GM12878 (cell line): ENCODE data around the gene HVCN1. TPM values are rescaled to one million over a fixed set of nuclear protein-coding genes. Genes with fewer than 3 reads are reported as not detected.

Experiments
- BCL11A ChIP-seq: IDR thresholded peaks from 2 replicates; pipeline ENCODE4 v1.6.1; 2011; ENCODE audit warnings: low read depth, low read length
- ZNF217 ChIP-seq: fragments of 450-650 bp; IDR thresholded peaks from 2 replicates; pipeline ENCODE4 v1.6.1; 2017; ENCODE audit warnings: antibody characterized with exemption, mild to moderate bottlenecking
- polyA plus RNA-seq, 11 experiments: library from polyadenylated mRNA; depleted of rRNA in 4 of 11; unstranded in 6 of 11; stranded (reverse) in 5 of 11; fragments of >200 nt; fragmentation: Nextera tagmentation in 4 of 11; fragmentation: Illumina TruSeq in 1 of 11; extraction: Ambion mirVana in 4 of 11; extraction: Trizol in 1 of 11; gene quantifications; 1 replicate in 1 of 11; 2 replicates in 10 of 11; pipeline versions ENCODE4 v1.2.1 to v1.2.3, GENCODE V29; 2011 to 2016; ENCODE audit warnings: inconsistent platforms in 2 of 11, missing spikeins in 2 of 11, low read depth in 1 of 11
- total RNA-seq, 4 experiments: library from RNA; depleted of rRNA in 3 of 4; stranded (reverse); fragments of >200 nt in 3 of 4; fragmentation: Illumina TruSeq in 1 of 4; extraction: Trizol in 1 of 4; gene quantifications; 2 replicates each; pipeline versions ENCODE4 v1.2.1 to v1.2.3, GENCODE V29; 2013 to 2021
- TF ChIP-seq, protein P1 (sequence below): IDR thresholded peaks from 2 replicates; pipeline ENCODE4 v1.6.1; 2012; ENCODE audit warnings: improper control_type of control experiment, low read depth, low read length; ENCODE audit not compliant: insufficient replicate concordance
- TF ChIP-seq, protein P2 (sequence below): fragments of 450-650 bp; IDR thresholded peaks from 2 replicates; pipeline ENCODE4 v1.6.1; 2018; ENCODE audit warnings: mild to moderate bottlenecking, low read depth, moderate library complexity; ENCODE audit not compliant: partially characterized antibody

Gene HVCN1
- total and polyA plus RNA-seq, 10 of the 15 experiments (the other 5 are each of a cell fraction or from before 2014, with no cell fraction given), result 27.8 to 181 (median 103) TPM

- TF ChIP-seq, protein P1, sequence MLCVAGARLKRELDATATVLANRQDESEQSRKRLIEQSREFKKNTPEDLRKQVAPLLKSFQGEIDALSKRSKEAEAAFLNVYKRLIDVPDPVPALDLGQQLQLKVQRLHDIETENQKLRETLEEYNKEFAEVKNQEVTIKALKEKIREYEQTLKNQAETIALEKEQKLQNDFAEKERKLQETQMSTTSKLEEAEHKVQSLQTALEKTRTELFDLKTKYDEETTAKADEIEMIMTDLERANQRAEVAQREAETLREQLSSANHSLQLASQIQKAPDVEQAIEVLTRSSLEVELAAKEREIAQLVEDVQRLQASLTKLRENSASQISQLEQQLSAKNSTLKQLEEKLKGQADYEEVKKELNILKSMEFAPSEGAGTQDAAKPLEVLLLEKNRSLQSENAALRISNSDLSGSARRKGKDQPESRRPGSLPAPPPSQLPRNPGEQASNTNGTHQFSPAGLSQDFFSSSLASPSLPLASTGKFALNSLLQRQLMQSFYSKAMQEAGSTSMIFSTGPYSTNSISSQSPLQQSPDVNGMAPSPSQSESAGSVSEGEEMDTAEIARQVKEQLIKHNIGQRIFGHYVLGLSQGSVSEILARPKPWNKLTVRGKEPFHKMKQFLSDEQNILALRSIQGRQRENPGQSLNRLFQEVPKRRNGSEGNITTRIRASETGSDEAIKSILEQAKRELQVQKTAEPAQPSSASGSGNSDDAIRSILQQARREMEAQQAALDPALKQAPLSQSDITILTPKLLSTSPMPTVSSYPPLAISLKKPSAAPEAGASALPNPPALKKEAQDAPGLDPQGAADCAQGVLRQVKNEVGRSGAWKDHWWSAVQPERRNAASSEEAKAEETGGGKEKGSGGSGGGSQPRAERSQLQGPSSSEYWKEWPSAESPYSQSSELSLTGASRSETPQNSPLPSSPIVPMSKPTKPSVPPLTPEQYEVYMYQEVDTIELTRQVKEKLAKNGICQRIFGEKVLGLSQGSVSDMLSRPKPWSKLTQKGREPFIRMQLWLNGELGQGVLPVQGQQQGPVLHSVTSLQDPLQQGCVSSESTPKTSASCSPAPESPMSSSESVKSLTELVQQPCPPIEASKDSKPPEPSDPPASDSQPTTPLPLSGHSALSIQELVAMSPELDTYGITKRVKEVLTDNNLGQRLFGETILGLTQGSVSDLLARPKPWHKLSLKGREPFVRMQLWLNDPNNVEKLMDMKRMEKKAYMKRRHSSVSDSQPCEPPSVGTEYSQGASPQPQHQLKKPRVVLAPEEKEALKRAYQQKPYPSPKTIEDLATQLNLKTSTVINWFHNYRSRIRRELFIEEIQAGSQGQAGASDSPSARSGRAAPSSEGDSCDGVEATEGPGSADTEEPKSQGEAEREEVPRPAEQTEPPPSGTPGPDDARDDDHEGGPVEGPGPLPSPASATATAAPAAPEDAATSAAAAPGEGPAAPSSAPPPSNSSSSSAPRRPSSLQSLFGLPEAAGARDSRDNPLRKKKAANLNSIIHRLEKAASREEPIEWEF, result no peak
- TF ChIP-seq, protein P2, sequence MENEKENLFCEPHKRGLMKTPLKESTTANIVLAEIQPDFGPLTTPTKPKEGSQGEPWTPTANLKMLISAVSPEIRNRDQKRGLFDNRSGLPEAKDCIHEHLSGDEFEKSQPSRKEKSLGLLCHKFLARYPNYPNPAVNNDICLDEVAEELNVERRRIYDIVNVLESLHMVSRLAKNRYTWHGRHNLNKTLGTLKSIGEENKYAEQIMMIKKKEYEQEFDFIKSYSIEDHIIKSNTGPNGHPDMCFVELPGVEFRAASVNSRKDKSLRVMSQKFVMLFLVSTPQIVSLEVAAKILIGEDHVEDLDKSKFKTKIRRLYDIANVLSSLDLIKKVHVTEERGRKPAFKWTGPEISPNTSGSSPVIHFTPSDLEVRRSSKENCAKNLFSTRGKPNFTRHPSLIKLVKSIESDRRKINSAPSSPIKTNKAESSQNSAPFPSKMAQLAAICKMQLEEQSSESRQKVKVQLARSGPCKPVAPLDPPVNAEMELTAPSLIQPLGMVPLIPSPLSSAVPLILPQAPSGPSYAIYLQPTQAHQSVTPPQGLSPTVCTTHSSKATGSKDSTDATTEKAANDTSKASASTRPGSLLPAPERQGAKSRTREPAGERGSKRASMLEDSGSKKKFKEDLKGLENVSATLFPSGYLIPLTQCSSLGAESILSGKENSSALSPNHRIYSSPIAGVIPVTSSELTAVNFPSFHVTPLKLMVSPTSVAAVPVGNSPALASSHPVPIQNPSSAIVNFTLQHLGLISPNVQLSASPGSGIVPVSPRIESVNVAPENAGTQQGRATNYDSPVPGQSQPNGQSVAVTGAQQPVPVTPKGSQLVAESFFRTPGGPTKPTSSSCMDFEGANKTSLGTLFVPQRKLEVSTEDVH, result no peak
- TF ChIP-seq ZNF217 (no peak), BCL11A (no peak)
Observed at GRCh38 chr12:110600254-110600653, 88.7 kb downstream of the HVCN1 start (continued).
